Panc1 (cell line): ENCODE measurements around the gene PREPL.

ENCODE experiments used
- POLR2AphosphoS5 ChIP-seq: IDR thresholded peaks from 2 replicates; pipeline ENCODE4 v1.6.1; 2012; ENCODE audit warnings: mild to moderate bottlenecking, low read depth, low read length, moderate library complexity
- TCF7L2 ChIP-seq: IDR thresholded peaks from 2 replicates; pipeline ENCODE4 v1.6.1; 2011; ENCODE audit warnings: mild to moderate bottlenecking, low read depth, low read length, inconsistent platforms
- TF ChIP-seq, protein P1 (sequence below): fragments of 450-650 bp; IDR thresholded peaks from 2 replicates; pipeline ENCODE4 v1.5.1; 2017; ENCODE audit warnings: mild to moderate bottlenecking

DNA sequence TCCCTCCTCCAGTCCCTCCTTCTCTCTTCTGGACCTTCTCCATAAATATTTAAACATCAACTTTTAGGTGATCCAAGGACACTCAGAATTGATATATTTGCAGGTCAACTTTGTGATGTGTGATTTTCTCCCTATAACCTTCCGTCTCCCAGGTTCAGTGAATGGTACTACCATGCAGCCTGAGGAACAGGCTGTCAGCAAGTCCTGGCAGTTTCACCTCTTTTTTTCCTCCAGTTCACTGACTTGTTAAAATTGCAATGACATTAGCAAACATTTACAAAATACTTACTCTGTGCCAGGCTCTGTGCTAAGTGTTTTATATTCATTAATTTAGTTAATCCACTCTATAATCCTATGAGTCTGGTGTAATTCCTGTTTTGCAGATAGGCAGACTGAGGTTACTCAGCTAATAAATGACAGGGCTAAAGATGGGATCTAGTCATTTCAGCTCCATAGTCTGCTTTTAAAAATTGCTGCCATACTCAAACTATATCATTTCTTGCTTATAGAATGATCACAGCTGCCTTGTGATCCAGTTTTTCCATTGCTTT, 78.1 kb downstream of the PREPL start:
- TF ChIP-seq, protein P1, sequence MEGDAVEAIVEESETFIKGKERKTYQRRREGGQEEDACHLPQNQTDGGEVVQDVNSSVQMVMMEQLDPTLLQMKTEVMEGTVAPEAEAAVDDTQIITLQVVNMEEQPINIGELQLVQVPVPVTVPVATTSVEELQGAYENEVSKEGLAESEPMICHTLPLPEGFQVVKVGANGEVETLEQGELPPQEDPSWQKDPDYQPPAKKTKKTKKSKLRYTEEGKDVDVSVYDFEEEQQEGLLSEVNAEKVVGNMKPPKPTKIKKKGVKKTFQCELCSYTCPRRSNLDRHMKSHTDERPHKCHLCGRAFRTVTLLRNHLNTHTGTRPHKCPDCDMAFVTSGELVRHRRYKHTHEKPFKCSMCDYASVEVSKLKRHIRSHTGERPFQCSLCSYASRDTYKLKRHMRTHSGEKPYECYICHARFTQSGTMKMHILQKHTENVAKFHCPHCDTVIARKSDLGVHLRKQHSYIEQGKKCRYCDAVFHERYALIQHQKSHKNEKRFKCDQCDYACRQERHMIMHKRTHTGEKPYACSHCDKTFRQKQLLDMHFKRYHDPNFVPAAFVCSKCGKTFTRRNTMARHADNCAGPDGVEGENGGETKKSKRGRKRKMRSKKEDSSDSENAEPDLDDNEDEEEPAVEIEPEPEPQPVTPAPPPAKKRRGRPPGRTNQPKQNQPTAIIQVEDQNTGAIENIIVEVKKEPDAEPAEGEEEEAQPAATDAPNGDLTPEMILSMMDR = no peak
- TF ChIP-seq POLR2AphosphoS5 (no peak), TCF7L2 (no peak)
